ENCODE measurements around the gene TBC1D32. TPM values are rescaled to one million over a fixed set of nuclear protein-coding genes. Genes with fewer than 3 reads are reported as not detected.
"Not testable (repeated sequence)": the region's sequence is repeated elsewhere in the genome, so short reads cannot be mapped to it uniquely, and the experiment has no call there.

Gene TBC1D32, protein sequence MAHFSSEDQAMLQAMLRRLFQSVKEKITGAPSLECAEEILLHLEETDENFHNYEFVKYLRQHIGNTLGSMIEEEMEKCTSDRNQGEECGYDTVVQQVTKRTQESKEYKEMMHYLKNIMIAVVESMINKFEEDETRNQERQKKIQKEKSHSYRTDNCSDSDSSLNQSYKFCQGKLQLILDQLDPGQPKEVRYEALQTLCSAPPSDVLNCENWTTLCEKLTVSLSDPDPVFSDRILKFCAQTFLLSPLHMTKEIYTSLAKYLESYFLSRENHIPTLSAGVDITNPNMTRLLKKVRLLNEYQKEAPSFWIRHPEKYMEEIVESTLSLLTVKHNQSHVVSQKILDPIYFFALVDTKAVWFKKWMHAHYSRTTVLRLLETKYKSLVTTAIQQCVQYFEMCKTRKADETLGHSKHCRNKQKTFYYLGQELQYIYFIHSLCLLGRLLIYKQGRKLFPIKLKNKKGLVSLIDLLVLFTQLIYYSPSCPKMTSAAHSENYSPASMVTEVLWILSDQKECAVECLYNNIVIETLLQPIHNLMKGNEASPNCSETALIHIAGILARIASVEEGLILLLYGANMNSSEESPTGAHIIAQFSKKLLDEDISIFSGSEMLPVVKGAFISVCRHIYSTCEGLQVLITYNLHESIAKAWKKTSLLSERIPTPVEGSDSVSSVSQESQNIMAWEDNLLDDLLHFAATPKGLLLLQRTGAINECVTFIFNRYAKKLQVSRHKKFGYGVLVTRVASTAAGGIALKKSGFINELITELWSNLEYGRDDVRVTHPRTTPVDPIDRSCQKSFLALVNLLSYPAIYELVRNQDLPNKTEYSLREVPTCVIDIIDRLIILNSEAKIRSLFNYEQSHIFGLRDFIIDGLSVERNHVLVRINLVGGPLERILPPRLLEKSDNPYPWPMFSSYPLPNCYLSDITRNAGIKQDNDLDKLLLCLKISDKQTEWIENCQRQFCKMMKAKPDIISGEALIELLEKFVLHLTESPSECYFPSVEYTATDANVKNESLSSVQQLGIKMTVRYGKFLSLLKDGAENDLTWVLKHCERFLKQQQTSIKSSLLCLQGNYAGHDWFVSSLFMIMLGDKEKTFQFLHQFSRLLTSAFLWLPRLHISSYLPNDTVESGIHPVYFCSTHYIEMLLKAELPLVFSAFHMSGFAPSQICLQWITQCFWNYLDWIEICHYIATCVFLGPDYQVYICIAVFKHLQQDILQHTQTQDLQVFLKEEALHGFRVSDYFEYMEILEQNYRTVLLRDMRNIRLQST
- 3.6 and 6.2 TPM in 2 replicates for polyA plus RNA-seq (2014; cell fraction: cytosol; rRNA removed)
- 16.1 and 23.8 TPM in 2 replicates for polyA plus RNA-seq (2014; cell fraction: nucleus; rRNA removed)

DNA sequence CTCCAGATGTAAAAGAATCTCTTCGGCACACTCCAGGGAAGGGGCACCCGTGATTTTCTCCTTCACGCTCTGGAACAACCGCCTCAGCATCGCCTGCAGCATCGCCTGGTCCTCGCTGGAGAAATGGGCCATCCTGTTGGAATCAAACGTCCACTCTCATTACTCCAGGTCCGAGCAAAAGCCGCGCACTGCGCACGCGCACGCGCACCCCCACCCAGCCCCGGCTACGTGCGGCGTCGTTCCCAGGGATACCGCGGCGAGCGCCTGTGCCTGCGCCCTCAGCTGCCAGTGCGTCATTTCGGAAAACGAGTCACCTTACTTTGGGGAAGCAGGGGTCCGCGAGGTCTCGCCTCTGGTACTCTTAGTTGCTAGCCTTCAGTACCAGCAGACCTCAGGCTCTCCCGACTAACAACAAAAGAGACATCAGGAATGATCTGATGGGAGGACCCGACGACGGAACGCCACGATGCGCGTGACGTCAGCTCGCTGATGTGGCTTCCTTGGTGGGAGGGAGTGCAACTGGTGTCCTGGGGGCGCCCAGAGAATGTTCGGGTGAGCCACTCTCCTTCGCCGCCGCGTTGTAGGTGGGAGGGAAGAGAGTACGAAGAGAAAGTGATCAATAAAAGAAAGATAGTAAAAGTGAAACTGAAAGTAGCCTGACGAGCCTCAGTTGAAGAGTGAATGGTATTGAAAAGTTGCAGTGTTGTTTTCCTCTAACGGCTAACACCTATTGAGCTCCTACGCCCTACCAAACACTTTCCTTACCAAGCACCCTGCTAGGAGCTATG, at the start of gene TBC1D32:
Gene TBC1D32, minus strand, starts transcription at position 182 of the 788 bp plus-strand sequence. Its CDS starts 50 bp downstream, at position 132.
- DNase-seq (ENCODE audit: low spot score), result peak; percentile 89

DNA sequence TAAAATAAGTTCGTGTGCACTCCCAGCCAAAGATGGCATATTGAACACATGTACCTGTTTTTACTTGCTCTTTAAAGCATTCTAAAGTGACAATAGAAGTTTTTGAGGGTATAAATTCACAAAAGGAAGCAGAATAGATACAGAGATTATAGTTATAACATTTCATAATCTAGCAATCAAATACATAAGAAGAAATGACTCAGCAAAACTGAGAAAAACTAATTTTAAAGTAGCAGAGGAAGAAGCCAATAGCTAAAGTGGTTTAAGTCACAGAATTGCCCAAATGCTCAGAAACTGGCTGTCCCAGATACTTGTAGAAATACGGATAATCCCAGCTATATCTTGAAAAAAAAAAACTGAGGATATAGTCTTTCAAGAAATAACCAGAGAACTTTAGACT, 49.2 kb upstream of the TBC1D32 start:
- no peak for DNase-seq (ENCODE audit: low spot score)

DNA sequence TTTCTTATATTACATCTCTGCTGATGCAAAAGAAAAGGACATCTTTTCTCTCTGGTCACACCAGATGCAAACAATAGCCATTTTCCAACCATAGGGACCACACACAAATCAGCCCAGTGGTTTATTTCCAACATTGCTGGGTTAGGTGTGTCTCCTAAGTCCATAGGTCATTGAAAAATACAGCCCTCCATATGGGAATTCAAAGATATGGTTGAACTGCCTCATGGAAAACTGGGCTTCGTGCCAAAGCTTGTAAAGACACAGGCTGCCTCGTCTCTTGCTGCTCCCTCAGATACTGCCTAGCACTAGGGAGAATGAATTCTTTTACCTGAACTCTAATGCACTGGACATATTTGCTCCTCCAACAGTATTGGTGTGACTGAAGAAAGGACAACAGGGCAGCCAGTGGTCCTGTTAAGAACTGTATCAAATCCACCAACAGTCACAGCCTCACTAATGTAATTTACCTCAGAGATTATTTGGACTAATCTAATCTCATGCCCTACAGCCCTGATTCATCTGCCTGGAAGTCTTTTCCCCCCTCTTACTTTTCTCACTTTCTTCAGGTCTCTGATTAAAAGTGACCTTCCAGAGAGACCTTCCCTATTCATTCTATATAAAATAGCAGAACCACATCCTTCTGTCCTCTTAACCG, 48.3 kb upstream of the TBC1D32 start:
- peak; percentile 79 for DNase-seq (ENCODE audit: low spot score)

DNA sequence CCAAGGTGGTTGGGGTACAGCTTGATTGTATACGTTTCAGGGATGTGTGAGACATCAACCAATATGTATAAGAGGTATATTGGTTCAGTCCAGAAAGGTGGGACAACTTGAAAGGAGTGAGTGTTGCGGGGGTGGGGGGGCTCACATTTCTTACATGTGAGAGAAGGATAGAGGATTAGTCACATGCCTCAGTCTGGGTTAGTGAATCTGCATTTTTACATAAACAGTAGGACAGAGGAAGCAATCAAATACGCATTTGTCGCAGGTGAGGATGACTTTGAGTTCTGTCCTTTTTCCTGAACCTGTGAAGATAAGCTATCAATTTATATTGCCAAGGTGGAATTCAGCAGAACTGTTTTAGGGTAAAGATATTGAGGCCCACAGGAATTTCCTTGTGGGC, 42.1 kb upstream of the TBC1D32 start:
- DNase-seq (ENCODE audit: low spot score), result no peak

DNA sequence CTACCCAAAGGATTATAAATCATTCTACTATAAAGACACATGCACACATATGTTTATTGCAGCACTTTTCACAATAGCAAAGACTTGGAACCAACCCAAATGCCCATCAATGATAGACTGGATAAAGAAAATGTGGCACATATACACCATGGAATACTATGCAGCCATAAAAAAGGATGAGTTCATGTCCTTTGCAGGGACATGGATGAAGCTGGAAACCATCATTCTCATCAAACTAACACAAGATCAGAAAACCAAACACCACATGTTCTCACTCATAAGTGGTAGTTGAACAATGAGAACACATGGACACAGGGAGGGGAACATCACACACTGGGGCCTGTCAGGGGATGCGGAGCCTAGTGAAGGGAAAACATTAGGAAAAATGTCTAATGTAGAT, 39.9 kb upstream of the TBC1D32 start:
- not testable (repeated sequence) for DNase-seq (ENCODE audit: low spot score)

DNA sequence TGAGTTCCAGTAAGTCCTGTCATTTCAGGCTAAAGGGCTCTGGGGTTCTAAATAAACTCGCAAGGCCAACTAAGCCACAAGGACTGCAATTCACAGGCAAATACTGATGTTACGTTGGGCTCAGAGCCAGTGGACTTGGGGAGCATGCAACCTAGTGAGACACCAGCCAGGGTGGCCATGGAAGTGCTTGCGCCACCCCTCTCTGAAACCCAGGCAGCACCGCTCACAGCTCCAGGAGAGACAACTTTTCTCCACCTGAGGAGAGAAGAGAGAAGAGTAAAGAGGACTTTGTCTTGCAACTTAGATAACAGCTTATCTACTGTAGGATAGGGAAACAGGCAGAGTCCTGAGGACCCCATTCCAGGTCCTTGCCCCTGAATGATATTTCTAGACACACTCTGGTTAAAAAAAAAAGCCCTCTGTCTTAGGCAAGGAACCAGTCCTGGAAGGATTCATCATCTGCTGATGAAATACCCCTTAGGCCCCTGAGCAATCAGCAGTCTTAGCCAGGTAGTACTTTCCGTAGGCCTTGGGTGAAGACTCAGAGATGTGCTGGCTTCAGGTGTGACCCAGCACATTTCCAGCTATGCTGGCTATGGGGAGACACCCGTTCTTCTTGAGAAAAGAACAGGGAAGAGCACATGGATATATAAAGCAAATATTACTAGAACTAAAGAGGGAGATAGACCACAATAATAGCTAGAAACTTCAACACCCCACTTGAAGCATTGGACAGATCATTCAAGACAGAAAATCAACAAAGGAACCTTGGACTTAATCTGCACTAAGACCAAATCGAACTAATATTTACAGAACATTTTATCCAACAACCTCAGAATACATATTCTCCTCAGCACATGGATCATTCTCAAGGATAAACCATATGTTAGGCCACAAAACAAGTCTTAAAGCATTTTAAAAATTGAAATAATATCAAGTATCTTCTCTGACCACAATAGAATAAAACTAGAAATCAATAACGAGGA, 31.5 kb upstream of the TBC1D32 start:
- no peak for DNase-seq (ENCODE audit: low spot score)

DNA sequence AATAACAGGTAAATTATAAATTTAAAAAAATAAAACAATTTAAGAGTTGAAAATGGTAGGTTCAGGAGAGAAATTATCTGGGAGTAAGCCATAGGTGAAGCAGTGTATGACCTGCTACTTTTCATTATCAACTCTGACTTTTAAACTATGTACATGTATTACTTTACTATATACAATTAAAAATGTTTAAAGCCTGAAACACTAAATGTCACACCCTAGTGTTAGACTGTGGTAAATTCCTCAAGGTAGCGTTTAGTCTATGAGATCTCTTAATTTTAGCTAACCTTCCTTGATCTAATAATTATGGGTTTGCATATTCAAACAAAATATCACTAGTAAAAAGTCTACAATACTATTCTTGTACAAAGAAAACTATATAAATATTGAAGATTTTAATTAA, 22.3 kb upstream of the TBC1D32 start:
- no peak for DNase-seq (ENCODE audit: low spot score)

DNA sequence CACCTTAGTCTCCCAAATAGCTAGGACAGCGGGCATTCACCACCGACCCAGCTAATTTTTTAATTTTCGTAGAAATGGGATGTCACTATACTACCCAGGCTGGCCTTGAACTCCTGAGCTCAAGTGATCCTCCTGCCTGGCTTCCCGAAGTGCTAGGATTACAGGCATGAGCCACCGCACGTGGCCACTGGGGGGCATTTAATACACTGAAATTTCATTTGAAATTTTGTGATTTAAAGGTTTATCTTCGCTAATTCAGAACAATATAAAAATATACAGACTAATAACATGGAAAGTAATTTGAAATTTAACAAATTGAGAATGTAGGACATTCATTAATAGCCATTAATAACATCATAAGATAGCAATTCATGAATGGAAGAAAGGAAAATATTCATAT, 20.5 kb upstream of the TBC1D32 start:
- no peak for DNase-seq (ENCODE audit: low spot score)

DNA sequence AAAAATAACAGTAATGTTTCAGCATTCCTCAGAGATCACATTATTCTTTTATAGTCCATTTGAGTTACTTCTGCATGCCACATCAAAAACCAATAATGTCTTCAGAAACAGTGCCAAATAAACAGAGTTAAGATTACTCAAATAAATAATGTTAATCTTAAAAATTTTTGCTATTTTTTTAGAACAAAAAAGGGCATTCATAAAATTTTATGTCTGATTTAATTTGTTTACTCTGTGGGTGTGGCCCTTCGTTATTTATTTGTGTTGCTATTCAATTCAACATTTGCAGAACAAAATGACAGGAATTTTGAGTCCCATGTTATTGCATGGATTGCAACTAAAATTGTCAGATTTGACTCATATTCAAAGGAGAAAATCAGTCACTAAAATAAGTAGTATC, 18.7 kb upstream of the TBC1D32 start:
- no peak for DNase-seq (ENCODE audit: low spot score)

DNA sequence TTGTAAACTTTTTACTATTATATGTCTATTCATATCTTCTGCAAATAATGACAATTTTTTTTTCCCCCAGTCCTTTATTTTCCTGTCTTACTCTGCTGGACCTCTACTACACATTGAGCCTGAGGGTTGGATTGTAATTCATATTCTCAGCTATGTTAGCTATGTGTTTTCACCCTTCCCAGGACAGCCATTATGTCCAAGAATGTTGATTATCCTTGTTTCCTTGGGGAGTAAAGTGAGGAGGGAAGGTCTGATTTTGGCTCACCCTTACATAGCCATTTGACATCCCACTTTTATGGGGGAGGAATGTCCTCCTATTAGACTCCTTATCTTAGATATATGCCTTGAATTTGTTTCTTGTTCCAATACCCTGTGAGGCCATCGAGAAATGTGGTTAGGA, 17.6 kb upstream of the TBC1D32 start:
- no peak for DNase-seq (ENCODE audit: low spot score)

DNA sequence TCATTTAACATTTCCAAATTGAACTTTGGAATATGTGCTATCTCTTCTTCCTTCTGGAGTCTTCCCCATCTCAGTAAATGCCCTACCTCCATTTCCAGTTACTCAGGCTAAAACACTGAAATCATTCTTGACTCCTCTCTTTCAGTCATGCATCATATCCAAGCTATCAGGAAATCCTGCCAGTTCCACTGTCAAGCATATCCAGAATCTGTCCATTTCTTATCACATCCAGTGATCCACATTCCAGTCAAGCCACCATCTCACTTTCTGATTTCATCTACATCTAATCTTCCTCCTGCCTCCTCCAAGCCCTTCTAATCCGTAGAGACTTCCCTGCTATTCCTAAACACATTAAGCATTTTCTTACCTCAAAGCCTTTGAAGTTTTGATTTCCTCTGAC, 15.3 kb upstream of the TBC1D32 start:
- DNase-seq (ENCODE audit: low spot score), result no peak

DNA sequence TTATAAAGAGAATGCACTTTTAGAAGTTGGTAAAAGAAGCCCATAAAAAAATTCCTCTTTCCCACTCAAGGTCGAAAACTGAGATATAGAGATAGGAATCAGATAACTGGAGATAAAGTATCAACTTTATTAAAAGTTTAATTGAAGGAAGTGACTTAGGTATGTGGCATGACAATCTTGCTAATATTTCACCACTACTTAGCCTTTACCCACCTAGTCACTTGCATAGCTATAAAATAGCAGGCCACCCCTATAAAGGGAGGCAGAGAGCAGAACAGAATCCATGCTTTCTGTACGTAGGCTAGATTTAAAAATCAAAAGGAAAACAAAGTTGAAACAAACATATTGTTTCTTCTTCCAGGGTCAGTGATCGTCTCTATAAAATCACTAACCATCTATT, 13.2 kb upstream of the TBC1D32 start:
- no peak for DNase-seq (ENCODE audit: low spot score)

DNA sequence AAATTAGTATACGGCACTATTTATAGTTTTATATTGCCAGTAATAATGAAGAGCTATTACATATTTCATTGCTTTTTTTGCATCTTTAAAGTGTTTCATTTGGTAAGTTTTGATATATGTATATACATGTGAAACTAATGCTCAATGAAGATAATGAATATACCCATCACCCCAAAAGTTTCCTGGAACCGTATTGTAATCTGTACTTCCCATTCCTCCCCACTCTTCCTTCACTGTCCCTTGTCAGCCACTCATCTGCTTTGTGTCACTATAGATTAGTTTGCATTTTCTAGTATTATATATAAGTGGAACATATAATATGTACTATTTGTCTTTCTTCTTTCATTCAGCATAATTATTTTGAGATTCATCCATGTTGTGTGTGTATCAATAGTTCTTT, 10.3 kb upstream of the TBC1D32 start:
- no peak for DNase-seq (ENCODE audit: low spot score)

DNA sequence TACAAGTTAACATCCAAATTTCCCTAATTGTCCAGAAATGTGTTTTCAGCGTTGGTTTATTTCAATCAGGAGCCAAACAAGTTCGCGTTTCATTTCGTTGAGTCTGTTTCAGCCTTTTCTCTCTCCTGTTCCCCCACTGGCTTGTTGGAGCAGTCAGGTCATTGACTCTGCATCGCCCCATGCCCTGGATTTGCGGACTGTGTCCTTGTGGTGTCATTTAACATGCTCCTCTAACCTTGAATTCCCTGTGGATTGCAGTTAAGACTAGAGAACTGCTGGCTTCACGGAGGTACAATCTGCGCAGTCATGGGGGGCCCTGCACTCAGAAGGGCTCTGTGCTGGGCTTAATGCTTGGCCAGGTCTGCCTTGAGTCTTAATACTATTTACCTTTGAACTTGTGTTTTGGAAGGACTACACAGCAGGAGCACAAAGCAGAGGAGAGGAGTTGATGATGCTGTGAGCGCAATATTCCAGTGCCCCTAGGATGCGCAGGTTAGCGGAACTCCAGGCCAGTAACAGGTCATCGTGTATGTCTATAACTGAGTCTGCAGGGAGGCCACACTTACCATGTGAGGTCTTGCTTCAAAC, 5.5 kb upstream of the TBC1D32 start:
- DNase-seq (ENCODE audit: low spot score), result no peak

DNA sequence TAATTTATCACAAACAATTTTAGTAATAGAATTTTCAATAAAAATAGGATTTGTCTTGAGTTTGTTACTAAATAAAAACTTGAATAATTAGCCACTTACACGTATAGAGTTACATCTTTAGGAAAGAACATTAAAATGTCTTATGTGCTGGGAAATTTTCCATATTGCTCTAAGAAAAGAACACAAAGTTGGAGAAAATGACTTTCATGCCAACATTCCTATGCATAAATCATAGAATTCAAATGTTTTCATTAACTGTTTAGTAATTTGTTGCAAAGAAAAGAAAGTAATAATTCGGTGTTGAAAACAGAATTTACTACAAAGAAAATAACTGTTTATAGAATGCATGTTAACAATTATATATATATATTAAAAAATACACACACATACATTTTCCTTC, 4.7 kb upstream of the TBC1D32 start:
- DNase-seq (ENCODE audit: low spot score), result no peak

DNA sequence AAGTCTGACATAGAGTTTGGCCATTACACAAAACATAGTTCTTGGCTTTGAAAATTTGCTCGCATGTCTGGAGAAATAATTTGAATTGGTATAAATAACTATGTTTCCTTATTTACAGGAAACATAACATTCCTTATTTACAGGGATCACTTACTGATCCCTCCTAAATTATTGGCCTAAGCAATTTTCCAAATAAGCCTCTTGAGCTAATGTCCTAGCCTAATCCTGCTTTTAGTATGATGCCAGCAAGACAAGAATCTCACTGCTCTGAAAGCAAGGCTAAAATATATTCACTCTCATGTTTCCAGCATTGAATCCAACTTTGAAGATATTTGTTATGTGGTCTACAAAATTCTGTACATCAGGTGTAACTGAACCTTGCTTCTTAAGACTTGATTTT, 4.1 kb upstream of the TBC1D32 start:
- no peak for DNase-seq (ENCODE audit: low spot score)

DNA sequence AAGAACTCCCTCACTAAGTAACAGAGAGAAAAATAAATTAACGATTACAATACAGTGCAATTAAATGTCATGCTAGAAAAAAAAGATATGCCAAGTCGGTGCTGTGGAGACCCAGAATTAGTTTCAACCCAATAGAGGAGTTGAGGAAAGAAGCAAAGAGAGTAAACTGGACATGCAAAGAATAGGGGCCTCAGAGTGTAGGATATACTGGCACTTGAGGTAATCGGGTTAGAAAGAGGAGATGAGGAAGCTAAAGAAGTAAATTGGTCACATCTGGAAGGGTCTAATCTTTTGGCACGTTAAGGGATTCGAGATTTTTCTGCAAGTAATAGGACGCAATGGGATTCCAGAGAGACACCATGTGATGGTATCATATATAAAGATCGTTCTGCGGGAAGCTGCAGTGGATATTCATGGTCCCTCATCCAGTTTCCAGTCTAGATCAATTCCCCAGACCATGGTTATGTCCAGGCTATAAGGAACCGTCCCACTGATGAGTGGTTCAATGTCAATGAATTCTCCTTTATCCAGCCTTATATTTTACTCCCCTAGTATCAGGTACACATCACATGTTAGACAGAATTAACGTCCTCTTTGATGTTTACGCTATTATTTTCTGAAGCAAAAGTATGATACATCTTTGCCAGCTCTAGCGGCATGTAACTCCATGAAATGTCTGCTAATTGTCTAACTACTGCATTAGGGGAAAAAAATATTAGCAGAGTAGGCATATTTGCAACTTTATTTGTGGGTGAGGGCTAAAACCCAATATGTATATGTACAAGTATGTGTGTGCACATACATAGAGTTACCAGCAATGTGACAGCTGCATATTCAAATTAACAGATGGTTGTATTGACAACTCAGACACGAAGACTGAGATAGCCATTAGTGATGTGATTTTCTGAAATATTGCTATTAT, 1.1 kb upstream of the TBC1D32 start:
- no peak for DNase-seq (ENCODE audit: low spot score)

DNA sequence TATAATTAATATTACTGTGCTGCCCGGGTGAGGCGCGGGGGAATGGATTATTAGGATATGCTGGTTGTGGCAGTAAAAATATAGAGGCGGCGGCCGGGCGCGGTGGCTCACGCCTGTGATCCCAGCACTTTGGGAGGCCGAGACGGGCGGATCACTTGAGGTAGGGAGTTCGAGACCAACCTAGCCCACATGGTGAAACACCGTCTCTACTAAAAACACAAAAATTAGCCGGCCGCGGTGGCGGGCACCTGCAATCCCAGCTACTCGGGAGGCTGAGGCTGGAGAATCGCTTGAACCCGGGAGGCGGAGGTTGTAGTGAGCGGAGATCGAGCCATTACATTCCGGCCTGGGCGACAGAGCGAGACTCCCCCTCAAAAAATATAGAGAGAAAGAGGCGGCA, 586 bp downstream of the TBC1D32 start:
- DNase-seq (ENCODE audit: low spot score), result not testable (repeated sequence)

Measured in SK-N-DZ (cell line).